ENCODE measurements around the gene ZNF438.
"Not testable (repeated sequence)": the region's sequence is repeated elsewhere in the genome, so short reads cannot be mapped to it uniquely, and the experiment has no call there.

ZNF438 gene

DNA sequence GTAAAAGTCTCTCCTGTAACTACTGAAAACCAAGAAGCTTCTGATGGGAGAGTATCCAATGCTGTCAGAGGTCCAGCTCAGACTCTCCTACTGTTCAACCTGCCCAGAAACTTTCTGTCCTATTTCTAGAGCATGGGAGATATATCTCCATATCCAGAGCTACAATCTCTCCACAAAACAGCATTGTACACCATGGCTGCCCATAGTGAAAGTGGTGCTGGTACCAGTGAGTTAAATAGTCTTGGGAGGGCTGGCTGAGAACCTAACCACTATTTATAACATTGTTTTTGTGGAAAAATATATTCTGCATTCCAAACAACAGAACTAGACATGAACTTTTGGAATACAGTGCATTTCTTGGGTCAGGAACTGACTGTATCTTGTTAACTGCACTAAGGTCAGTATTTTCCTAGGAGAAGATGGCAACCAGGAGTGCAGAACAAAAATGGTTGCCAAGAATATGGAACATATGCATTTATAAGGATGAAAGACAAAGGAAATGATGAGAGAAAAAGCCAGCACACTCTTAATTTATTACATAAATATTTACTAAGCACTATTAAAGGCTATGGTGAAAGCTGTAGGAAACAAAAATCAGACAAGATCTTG, 91.9 kb downstream of the ZNF438 start:
- no peak for DNase-seq (ENCODE audit: low read depth in 2 of 2)

DNA sequence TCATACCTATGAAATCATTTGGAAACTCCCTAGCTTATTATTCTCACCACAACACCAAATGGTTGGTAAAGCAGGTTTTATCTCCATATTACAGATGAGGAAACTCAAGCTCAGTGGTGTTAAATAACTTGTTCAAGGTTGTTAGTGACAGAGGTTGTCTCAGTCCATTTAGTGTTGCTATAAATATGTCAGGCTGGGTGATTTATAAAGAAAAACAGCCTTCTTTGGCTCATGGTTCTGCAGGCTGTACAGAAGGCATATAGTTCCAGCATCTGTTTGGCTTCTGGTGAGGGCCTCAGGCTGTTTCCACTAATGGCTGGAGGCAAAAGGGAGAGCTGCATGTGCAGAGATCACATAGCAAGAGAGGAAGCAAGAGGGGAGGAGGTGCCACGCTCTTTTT, 96.6 kb downstream of the ZNF438 start:
- DNase-seq (ENCODE audit: low read depth in 2 of 2), result no peak

GRCh38 chr10:30931094-30931493, 100.6 kb downstream of the ZNF438 start:
- no peak for DNase-seq (ENCODE audit: low read depth in 2 of 2)

DNA sequence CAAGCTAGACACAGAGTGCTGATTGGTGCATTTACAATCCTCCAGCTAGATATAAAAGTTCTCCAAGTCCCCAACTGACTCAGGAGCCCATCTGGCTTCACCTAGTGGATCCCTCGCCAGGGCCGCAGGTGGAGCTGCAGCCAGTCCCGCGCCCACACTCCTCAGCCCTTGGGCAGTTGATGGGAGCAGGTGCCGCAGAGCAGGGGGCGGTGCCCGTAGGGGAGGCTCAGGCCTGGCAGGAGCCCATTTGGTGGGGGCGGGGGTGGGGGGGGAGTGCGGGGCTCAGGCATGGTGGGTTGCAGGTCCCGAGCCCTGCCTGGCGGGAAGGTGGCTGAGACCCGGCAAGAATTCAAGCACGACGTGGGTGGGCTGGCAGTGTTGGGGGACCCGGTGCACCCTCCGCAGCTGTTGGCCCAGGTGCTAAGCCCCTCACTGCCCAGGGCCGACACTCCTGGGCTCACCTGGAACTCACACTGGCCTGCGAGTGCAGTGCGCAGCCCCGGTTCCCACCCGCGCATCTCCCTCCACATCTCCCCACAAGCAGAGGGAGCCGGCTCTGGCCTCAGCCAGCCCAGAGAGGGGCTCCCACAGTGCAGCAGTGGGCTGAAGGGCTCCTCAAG, 101.7 kb downstream of the ZNF438 start:
- DNase-seq (ENCODE audit: low read depth in 2 of 2), result no peak

- DNase-seq (ENCODE audit: low read depth in 2 of 2), result not testable (repeated sequence)
Measured at GRCh38 chr10:30929311-30929729, 102.3 kb downstream of the ZNF438 start.

DNA sequence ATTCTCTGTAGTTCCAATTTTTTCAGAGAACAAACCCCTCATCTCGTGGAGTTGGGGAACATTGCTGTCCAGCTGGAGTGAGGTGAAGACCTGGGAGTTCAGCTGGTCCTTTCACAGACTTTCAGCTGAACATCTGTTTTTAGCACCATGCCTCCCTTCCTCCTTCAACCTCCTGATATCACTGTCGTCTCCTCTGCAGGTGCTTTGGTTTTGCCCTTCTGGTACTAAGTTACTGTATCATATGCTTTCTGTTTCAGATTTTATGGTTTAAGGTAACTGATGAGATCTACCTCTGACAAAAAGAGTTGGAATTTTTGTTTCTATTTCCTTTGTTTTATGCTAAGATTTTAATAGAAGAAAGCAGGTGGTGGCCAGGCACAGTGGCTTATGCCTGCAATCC, 102.9 kb downstream of the ZNF438 start:
- no peak for DNase-seq (ENCODE audit: low read depth in 2 of 2)

- DNase-seq (ENCODE audit: low read depth in 2 of 2), result no peak
Measured at GRCh38 chr10:30918651-30919050, 113.0 kb downstream of the ZNF438 start.

DNA sequence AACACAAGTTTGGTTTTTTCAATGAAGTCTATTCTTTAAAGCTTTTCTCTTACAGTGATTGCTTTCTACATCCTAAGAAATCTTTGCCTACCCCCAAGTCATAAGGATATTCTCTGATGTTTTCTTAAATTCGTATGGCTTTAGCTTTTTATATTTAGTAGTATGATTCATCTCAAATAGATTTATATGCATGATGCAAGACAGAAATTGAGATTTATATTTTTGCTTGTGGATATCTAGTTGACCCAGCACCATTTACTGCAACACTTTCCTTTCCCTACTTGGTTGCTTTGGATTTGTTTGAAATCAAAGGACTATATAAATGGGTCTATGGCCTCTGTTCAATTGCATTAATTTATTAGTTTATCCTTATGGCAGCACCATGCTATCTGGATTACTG, 113.9 kb downstream of the ZNF438 start:
- no peak for DNase-seq (ENCODE audit: low read depth in 2 of 2)

DNA sequence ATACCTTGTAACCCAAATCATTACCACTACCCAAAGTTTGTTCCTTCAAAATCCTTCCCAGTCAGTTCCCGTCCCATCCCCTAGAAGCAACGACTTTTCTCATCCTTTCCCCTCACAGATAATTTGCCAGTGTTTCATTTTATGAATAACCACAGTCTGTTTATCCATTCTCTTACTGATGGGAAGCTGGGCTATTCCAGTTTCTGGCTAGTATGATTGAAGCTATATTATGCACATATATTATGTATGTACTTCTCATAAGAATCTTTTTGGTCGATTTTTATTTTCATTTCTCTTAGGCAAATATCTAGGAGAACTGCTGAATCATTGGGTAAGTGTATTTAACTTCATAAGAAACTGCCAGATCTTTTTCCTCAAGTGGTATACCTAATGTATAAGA, 114.6 kb downstream of the ZNF438 start:
- no peak for DNase-seq (ENCODE audit: low read depth in 2 of 2)

DNA sequence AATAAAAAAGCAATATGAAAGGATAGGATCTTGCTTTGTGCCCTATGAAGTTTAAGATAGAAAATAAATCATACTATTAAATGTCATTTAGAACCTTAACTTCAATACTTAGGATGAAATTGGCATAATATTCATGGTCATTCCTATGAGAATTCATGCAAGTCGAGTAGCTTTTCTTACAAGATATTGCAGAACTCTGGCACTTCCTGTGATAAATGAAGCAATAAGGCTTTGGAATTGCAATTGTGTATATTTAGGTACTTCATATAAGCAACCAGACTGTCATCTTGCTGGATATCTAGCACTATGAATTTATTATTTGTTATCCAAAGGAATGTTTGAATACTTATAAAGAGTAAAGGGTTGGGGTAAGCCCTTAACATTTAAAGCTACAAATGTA, 116.5 kb downstream of the ZNF438 start:
- DNase-seq (ENCODE audit: low read depth in 2 of 2), result no peak

DNA sequence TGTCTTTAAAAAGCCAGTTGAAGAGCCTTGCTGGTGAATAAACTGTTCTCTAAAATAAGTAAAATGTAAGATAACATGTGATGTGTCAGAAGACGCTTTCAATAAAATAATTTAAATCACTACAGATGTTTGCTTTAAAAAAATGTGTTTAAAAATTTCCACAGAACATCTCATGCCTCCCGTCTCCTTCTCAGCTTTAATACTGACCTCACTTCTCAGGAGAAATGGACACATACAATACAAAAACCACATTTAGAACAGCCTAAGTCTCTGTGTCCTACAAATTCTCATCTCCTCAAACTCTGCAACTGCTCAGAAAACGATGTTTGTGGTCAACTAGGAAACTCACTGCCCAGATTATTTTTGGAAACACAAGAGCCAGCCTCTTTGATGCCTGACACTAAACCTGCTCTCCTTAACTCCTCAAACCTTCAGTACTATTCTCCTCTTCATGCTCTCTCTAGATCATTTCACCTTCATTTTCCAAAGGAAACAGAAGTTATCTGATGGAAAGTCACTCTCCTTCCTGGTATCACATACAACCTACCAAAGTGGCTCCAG, 120.3 kb downstream of the ZNF438 start:
- DNase-seq (ENCODE audit: low read depth in 2 of 2), result no peak

DNA sequence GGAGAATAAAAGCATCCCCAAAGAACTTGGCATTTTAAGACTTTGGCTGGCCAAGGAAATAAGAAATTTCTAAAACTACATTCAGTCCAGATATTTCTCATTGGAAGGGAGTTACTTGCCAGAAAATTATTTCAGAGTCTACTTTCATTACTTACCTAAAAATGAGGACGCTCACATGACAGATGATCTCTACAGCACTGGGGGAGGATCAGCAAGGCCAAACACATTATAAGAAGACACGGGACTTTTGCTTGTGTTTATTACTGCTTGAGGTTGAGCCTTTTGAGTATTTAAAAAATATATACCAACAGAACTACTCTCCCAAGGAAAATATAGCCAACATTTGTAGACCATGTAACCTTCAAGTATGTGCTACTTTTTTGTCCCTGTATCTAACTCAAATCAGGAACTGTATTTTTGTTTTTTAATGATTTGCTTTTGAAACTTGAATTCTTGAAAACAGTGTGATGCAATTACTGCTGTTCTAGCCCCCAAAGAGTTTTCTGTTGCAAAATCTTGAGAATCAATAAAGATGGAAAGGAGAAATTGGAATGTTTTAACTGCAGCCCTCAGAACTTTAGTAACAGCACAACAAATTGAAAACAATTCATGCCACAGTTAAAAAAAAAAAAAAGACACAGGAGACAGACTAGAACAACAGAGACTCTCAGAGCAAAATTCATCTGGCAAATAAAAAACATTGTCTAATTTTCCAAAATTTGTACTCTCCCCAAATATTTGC, 128.1 kb downstream of the ZNF438 start:
- no peak for DNase-seq (ENCODE audit: low read depth in 2 of 2)

DNA sequence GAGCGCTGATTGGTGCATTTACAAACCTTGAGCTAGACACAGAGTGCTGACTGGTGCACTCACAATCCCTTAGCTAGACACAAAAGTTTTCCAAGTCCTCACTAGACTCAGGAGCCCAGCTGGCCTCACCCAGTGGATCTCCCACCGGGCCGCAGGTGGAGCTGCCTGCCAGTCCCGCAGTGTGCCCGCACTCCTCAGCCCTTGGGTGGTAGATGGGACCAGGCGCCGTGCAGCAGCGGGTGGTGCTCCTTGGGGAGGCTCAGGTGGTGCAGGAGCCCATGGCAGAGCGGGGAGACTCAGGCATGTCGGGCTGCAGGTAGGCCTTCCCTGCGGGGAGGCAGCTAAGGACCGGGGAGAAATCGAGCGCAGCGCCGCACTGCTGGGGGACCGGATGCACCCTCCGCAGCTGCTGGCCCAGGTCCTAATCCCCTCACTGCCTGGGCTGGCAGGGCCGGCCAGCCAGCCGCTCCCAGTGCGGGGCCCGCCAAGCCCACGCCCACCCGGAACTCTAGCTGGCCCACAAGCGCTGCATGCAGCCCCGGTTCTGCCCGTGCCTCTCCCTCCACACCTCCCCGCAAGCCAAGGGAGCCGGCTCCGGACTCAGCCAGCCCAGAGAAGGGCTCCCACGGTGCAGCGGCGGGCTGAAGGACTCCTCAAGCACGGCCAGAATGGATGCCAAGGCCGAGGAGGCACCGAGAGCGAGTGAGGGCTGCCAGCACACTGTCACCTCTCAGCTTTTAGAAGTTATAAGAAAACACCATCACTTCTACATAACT, 128.9 kb downstream of the ZNF438 start:
- no peak for DNase-seq (ENCODE audit: low read depth in 2 of 2)

GRCh38 chr10:30901487-30901886, 130.2 kb downstream of the ZNF438 start:
- DNase-seq (ENCODE audit: low read depth in 2 of 2), result not testable (repeated sequence)

DNA sequence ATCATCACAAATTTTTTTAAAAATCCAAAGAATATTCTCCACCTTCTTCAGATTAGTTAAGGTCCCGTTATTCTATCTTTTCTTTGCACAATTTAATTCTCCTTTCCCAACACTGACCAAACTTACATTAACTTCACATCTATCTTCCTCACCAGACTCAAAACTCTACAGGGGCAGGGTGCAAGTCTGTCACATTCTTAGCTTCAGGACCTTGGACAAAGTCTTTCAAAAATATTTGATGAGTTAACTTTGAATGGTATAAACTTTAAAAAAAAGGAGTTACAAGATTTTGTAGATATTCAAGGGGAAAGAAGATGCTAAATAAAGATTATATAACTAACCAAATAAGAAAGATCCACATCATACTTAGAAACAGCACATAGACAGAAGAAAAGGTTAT, 132.7 kb downstream of the ZNF438 start:
- no peak for DNase-seq (ENCODE audit: low read depth in 2 of 2)

GRCh38 chr10:30897547-30897946, 134.1 kb downstream of the ZNF438 start:
- DNase-seq (ENCODE audit: low read depth in 2 of 2), result no peak

- no peak for DNase-seq (ENCODE audit: low read depth in 2 of 2)
Measured at GRCh38 chr10:30897048-30897447, 134.6 kb downstream of the ZNF438 start.

DNA sequence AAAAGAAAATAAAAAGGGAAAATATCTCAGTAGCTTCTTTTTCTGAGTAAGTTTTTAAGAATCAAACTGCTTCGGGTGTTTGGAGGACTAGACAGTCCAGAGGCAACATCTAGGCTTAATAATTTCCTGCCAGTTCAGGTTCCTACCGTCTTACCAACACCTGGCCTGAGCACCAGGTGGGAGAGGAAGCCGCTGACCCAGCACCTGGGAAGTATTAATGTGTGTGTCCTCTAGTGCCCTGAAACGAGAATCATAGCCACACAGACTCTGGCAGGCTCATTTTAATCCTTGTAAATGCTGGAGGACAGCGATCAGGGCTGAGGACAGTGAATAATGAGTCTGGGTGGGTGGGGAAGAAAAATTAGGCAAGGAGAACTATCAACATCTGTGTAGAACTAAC, 137.4 kb downstream of the ZNF438 start:
- DNase-seq (ENCODE audit: low read depth in 2 of 2), result no peak

GRCh38 chr10:30893208-30893607, 138.5 kb downstream of the ZNF438 start:
- DNase-seq (ENCODE audit: low read depth in 2 of 2), result no peak

DNA sequence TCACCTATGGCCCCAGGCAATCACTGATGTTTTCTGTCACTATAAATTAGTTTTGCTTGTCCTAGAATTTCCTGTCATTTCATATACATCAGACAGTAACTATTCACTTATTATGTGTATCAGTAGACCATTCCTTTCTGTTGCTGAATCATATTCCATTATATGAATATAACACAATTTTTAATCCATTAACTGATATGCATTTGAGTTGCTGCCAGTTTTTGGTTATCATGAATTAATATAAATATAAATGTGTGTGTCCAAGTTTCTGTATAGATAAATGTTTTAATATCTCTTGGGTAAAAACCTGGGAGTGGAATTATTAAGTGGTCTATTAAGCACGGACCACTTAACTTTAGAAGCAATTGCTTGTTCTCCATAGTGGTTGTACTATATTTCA, 143.8 kb downstream of the ZNF438 start:
- DNase-seq (ENCODE audit: low read depth in 2 of 2), result no peak

GRCh38 chr10:30885423-30885822, 146.2 kb downstream of the ZNF438 start:
- no peak for DNase-seq (ENCODE audit: low read depth in 2 of 2)

- no peak for DNase-seq (ENCODE audit: low read depth in 2 of 2)
Measured at GRCh38 chr10:30883751-30884150, 147.9 kb downstream of the ZNF438 start.

Measured in stimulated activated CD4-positive, alpha-beta T cell treated with anti-CD3 and anti-CD28 coated beads, Interleukin-1b, Interleukin-23, amount 100 ng/mL, for 4 hours (primary cell).